WTC11 (cell line): ENCODE results near the gene ARHGEF38. TPM values are rescaled to one million over a fixed set of nuclear protein-coding genes. Genes with fewer than 3 reads are reported as not detected.

ENCODE experiments used
- ATAC-seq: fragments of 200-7000 bp; cut with Tn5 transposase; 2 replicates; pipeline ENCODE4 v1.10.0; 2021; ENCODE audit warnings: mild to moderate bottlenecking, moderate library complexity
- Bru-seq: library from RNA; stranded (reverse); fragments of 400-500 nt; gene quantifications from one replicate; lab custom pipeline; 2021; lab: Mats Ljungman, UMichigan
- CTCF ChIA-PET: fragments of 300-600 bp; sonication (Branson Sonifier 250); formaldehyde crosslinking; loops from one replicate; lab custom pipeline; 2021; ENCODE audit warnings: antibody characterized with exemption; lab: Charles Lee
- POLR2A ChIA-PET: fragments of 350-600 bp; sonication (Branson Sonifier 250); formaldehyde crosslinking; loops from one replicate; lab custom pipeline; 2021; ENCODE audit warnings: antibody characterized with exemption; lab: Charles Lee
- DNase-seq: peaks from one replicate; pipeline ENCODE4 v3.0.0; 2021; ENCODE audit warnings: low spot score
- H3K27ac Mint-ChIP-seq: 2 replicates; pipeline ENCODE4 v1.8.0; 2021; ENCODE audit warnings: mixed read lengths
- H3K27me3 Mint-ChIP-seq: 2 replicates; pipeline ENCODE4 v1.8.0; 2021; ENCODE audit warnings: low read depth, mild to moderate bottlenecking, moderate library complexity, mixed read lengths
- H3K36me3 Mint-ChIP-seq: 2 replicates; pipeline ENCODE4 v1.8.0; 2021; ENCODE audit warnings: mixed read lengths
- H3K4me1 Mint-ChIP-seq: 2 replicates; pipeline ENCODE4 v1.8.0; 2022; ENCODE audit warnings: mixed read lengths
- H3K4me3 Mint-ChIP-seq: 2 replicates; pipeline ENCODE4 v1.8.0; 2021; ENCODE audit warnings: mild to moderate bottlenecking, moderate library complexity, mixed read lengths
- H3K9me3 Mint-ChIP-seq: 2 replicates; pipeline ENCODE4 v1.8.0; 2021; ENCODE audit warnings: mixed read lengths
- ATF1 ChIP-seq: sonication (generic); formaldehyde crosslinking; IDR thresholded peaks from 2 replicates; pipeline ENCODE4 v1.8.1; 2023; ENCODE audit warnings: mild to moderate bottlenecking, moderate library complexity, missing genetic modification reagents
- CBFB ChIP-seq: sonication (generic); formaldehyde crosslinking; IDR thresholded peaks from 2 replicates; pipeline ENCODE4 v1.8.1; 2022; ENCODE audit warnings: mild to moderate bottlenecking, low read depth, missing genetic modification reagents
- E2F4 ChIP-seq: sonication (generic); formaldehyde crosslinking; IDR thresholded peaks from 2 replicates; pipeline ENCODE4 v1.8.1; 2022; ENCODE audit warnings: low read depth, mild to moderate bottlenecking, moderate library complexity, missing genetic modification reagents, borderline replicate concordance
- ESRRA ChIP-seq: sonication (generic); formaldehyde crosslinking; IDR thresholded peaks from 2 replicates; pipeline ENCODE4 v1.8.1; 2022; ENCODE audit warnings: mild to moderate bottlenecking, missing genetic modification reagents, borderline replicate concordance
- ETV6 ChIP-seq: sonication (generic); formaldehyde crosslinking; IDR thresholded peaks from 2 replicates; pipeline ENCODE4 v1.8.1; 2022; ENCODE audit warnings: mild to moderate bottlenecking, missing genetic modification reagents
- GTF2I ChIP-seq: fragments of 250-450 bp; sonication (Bioruptor Pico); conservative IDR thresholded peaks from 2 replicates; pipeline ENCODE4 v1.4.0; 2021; ENCODE audit warnings: mild to moderate bottlenecking
- HMGA2 ChIP-seq: fragments of 250-450 bp; sonication (Bioruptor Pico); IDR thresholded peaks from 2 replicates; pipeline ENCODE4 v1.4.0; 2021; ENCODE audit warnings: mild to moderate bottlenecking, moderate library complexity
- HMGXB4 ChIP-seq: sonication (generic); formaldehyde crosslinking; IDR thresholded peaks from 2 replicates; pipeline ENCODE4 v1.8.1; 2023; ENCODE audit warnings: mild to moderate bottlenecking, moderate library complexity, missing genetic modification reagents
- IRF2 ChIP-seq: sonication (generic); formaldehyde crosslinking; IDR thresholded peaks from 2 replicates; pipeline ENCODE4 v1.8.0; 2022; ENCODE audit warnings: low read depth, missing genetic modification reagents, borderline replicate concordance
- MAX ChIP-seq: sonication (generic); formaldehyde crosslinking; IDR thresholded peaks from 2 replicates; pipeline ENCODE4 v1.8.0; 2022; ENCODE audit warnings: mild to moderate bottlenecking, missing genetic modification reagents
- NFE2L1 ChIP-seq: sonication (generic); formaldehyde crosslinking; IDR thresholded peaks from 2 replicates; pipeline ENCODE4 v1.8.1; 2023; ENCODE audit warnings: missing genetic modification reagents
- NR1H2 ChIP-seq: sonication (generic); formaldehyde crosslinking; IDR thresholded peaks from 2 replicates; pipeline ENCODE4 v1.9.0; 2021; ENCODE audit warnings: mild to moderate bottlenecking, moderate library complexity, missing genetic modification reagents
- NR3C1 ChIP-seq: sonication (generic); formaldehyde crosslinking; conservative IDR thresholded peaks from 2 replicates; pipeline ENCODE4 v1.8.1; 2023; ENCODE audit warnings: low read depth, mild to moderate bottlenecking, missing genetic modification reagents
- PRRX2 ChIP-seq: fragments of 250-450 bp; sonication (Bioruptor Pico); IDR thresholded peaks from 2 replicates; pipeline ENCODE4 v1.8.0; 2021; ENCODE audit warnings: mild to moderate bottlenecking
- SMAD3 ChIP-seq: sonication (generic); formaldehyde crosslinking; IDR thresholded peaks from 2 replicates; pipeline ENCODE4 v1.8.0; 2022; ENCODE audit warnings: missing genetic modification reagents, mild to moderate bottlenecking, borderline replicate concordance
- TEAD4 ChIP-seq: sonication (generic); formaldehyde crosslinking; IDR thresholded peaks from 2 replicates; pipeline ENCODE4 v1.8.0; 2022; ENCODE audit warnings: mild to moderate bottlenecking, missing genetic modification reagents
- ZNF121 ChIP-seq: sonication (generic); formaldehyde crosslinking; IDR thresholded peaks from 2 replicates; pipeline ENCODE4 v1.8.0; 2023; ENCODE audit warnings: missing genetic modification reagents
- ZNF138 ChIP-seq: sonication (generic); formaldehyde crosslinking; conservative IDR thresholded peaks from 2 replicates; pipeline ENCODE4 v1.8.1; 2022; ENCODE audit warnings: mild to moderate bottlenecking, moderate library complexity, missing genetic modification reagents
- ZNF219 ChIP-seq: sonication (generic); formaldehyde crosslinking; IDR thresholded peaks from 2 replicates; pipeline ENCODE4 v1.8.0; 2023; ENCODE audit warnings: missing genetic modification reagents, mild to moderate bottlenecking, borderline replicate concordance
- ZNF281 ChIP-seq: sonication (generic); formaldehyde crosslinking; IDR thresholded peaks from 2 replicates; pipeline ENCODE4 v1.8.0; 2023; ENCODE audit warnings: mild to moderate bottlenecking, missing genetic modification reagents
- ZNF396 ChIP-seq: fragments of 250-450 bp; sonication (Bioruptor Pico); IDR thresholded peaks from 2 replicates; pipeline ENCODE4 v1.8.0; 2021; ENCODE audit warnings: mild to moderate bottlenecking, moderate library complexity, borderline replicate concordance
- ZNF423 ChIP-seq: fragments of 250-450 bp; sonication (Bioruptor Pico); IDR thresholded peaks from 2 replicates; pipeline ENCODE4 v2.1.2; 2022; ENCODE audit warnings: mild to moderate bottlenecking, moderate library complexity
- ZNF512 ChIP-seq: sonication (generic); formaldehyde crosslinking; IDR thresholded peaks from 2 replicates; pipeline ENCODE4 v1.8.1; 2022; ENCODE audit warnings: missing genetic modification reagents, borderline replicate concordance
- ZSCAN18 ChIP-seq: fragments of 250-450 bp; sonication (Bioruptor Pico); IDR thresholded peaks from 2 replicates; pipeline ENCODE4 v2.1.2; 2022; ENCODE audit warnings: mild to moderate bottlenecking, moderate library complexity
- long read RNA-seq, 3 experiments: library from RNA in 1 of 3; library from capped mRNA in 1 of 3; library from polyadenylated mRNA in 1 of 3; unstranded in 2 of 3; stranded (forward) in 1 of 3; transcript quantifications; one replicate each; pipeline ENCODE4 v2.0.0, GENCODE V29; 2021
- total RNA-seq: library from RNA; stranded (reverse); gene quantifications from 3 replicates; pipeline ENCODE4 v1.2.3, GENCODE V29; 2021

Gene ARHGEF38
- total RNA-seq (not detected in 3 replicates), Bru-seq, nascent RNA (not detected)
- long read RNA-seq, experiment 1, partial matches to known transcripts: 0 of 2 reads
- long read RNA-seq, experiment 1, other reads (novel, unspliced or antisense): 2 of 2 reads
- long read RNA-seq, experiment 2: 0 reads
- long read RNA-seq, experiment 3: 0 reads

- peak; percentile 57 for ATAC-seq
- peak; percentile 12 for DNase-seq
- CTCF ChIA-PET: no interaction called here
- Mint-ChIP-seq H3K27ac (no peak within 1 kb of the TSS), H3K9me3 (no peaks in the 10 kb centered on the region), H3K4me3 (no peak within 1 kb of the TSS), H3K36me3 (no peaks in the 10 kb centered on the region), H3K4me1 (peaks cover 16% of the 10 kb centered on the region), H3K27me3 (peaks cover 100% of the 10 kb centered on the region)
- no peak for TF ChIP-seq NFE2L1 (CRISPR knock-in tag)
- no peak for TF ChIP-seq ZNF121 (CRISPR knock-in tag)
- no peak for TF ChIP-seq HMGXB4 (CRISPR knock-in tag)
- no peak for TF ChIP-seq ZNF512 (CRISPR knock-in tag)
- no peak for TF ChIP-seq MAX (CRISPR knock-in tag)
- TF ChIP-seq ATF1: no peak
- no peak for TF ChIP-seq SMAD3
- TF ChIP-seq PRRX2 (CRISPR knock-in tag): no peak
- no peak for TF ChIP-seq ZNF281 (CRISPR knock-in tag)
- POLR2A ChIA-PET: no interaction called here
These were observed at the start of gene ARHGEF38 for GRCh38 chr4:105551965-105552746. TSS of gene ARHGEF38 (plus strand) at chr4:105552620. CDS start at chr4:105552766, 146 bp downstream.

GRCh38 chr4:105503484-105503883, 48.9 kb upstream of the ARHGEF38 start:
- H3K4me3 Mint-ChIP-seq: no peak overlapping the region
- no peaks in the 10 kb centered on the region for H3K4me1 Mint-ChIP-seq
- H3K27ac Mint-ChIP-seq: no peak overlapping the region
- peaks cover 8% of the 10 kb centered on the region for H3K9me3 Mint-ChIP-seq
- ATAC-seq (no peak), DNase-seq (no peak)
- H3K36me3 Mint-ChIP-seq: no peaks in the 10 kb centered on the region
- ChIA-PET CTCF (no interaction called here), POLR2A (no interaction called here)
- no peaks in the 10 kb centered on the region; the same call in 1 of the 2 replicates for H3K27me3 Mint-ChIP-seq
- TF ChIP-seq E2F4: no peak
- TF ChIP-seq CBFB (CRISPR knock-in tag): no peak
- no peak for TF ChIP-seq ZNF219 (CRISPR knock-in tag)
- TF ChIP-seq ZSCAN18: no peak
- TF ChIP-seq GTF2I (CRISPR knock-in tag): no peak
- TF ChIP-seq ESRRA: no peak
- TF ChIP-seq ZNF423 (CRISPR knock-in tag): no peak
- TF ChIP-seq NR3C1 (CRISPR knock-in tag): no peak
- no peak for TF ChIP-seq ZNF121 (CRISPR knock-in tag)
- TF ChIP-seq HMGA2 (CRISPR knock-in tag): no peak
- no peak for TF ChIP-seq IRF2
- TF ChIP-seq PRRX2 (CRISPR knock-in tag): no peak
- no peak for TF ChIP-seq ZNF138 (CRISPR knock-in tag)
- TF ChIP-seq NR1H2 (CRISPR knock-in tag): no peak
- no peak for TF ChIP-seq ZNF396 (CRISPR knock-in tag)
- no peak for TF ChIP-seq MAX (CRISPR knock-in tag)
- no peak for TF ChIP-seq ETV6 (CRISPR knock-in tag)
- no peak for TF ChIP-seq TEAD4 (CRISPR knock-in tag)
